Keratinocyte (primary cell): Measurements from ENCODE around the gene SDC1.

Source experiments
- EZH2 ChIP-seq: IDR thresholded peaks from one replicate; pipeline ENCODE4 v1.6.1; 2012; ENCODE audit warnings: inconsistent platforms, mild to moderate bottlenecking, low read length, moderate library complexity
- TF ChIP-seq, protein P1 (sequence below), 3 experiments: IDR thresholded peaks in 1 of 3; conservative IDR thresholded peaks in 1 of 3; optimal IDR thresholded peaks in 1 of 3; 2 replicates in 2 of 3; 3 replicates in 1 of 3; pipeline versions ENCODE3 to v1.5.1; 2011; ENCODE audit warnings: low read length in 3 of 3, mild to moderate bottlenecking in 3 of 3, moderate library complexity in 2 of 3, control low read depth in 1 of 3, inconsistent platforms in 1 of 3; ENCODE audit not compliant: insufficient read depth in 2 of 3; ENCODE audit errors: extremely low read depth in 1 of 3

DNA sequence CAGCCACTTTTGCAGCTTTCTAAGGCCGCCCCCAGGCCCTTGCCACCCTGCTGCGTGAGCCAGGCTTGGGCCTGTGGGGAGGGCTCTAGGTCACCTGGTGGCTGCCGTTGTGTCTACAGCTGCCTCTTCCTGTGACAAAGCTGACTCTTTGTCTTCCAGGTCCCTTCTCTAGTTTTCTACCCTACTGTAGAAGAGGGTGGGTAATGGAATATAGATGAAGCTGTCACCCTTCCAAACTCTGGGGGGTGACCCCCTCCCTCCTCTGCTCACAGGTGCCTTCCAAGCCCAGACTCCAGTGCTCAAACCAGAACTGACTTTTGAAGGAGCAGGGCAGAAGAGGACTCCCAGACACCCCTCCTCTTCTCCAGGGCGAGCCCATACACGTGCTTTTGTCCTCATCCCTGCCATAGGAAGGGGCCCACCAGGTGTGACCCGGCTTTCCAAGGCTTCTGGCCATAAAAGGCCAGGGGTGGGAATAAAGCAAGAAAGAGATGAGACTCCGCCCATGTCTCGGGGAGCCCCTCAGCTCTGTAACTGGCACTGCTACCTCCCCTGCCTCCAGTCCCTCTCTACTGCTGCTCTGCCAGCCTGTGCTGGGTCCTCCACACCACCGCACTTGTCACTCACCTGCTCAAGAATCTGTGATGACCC lies 17.9 kb upstream of the SDC1 start:
- TF ChIP-seq, protein P1, sequence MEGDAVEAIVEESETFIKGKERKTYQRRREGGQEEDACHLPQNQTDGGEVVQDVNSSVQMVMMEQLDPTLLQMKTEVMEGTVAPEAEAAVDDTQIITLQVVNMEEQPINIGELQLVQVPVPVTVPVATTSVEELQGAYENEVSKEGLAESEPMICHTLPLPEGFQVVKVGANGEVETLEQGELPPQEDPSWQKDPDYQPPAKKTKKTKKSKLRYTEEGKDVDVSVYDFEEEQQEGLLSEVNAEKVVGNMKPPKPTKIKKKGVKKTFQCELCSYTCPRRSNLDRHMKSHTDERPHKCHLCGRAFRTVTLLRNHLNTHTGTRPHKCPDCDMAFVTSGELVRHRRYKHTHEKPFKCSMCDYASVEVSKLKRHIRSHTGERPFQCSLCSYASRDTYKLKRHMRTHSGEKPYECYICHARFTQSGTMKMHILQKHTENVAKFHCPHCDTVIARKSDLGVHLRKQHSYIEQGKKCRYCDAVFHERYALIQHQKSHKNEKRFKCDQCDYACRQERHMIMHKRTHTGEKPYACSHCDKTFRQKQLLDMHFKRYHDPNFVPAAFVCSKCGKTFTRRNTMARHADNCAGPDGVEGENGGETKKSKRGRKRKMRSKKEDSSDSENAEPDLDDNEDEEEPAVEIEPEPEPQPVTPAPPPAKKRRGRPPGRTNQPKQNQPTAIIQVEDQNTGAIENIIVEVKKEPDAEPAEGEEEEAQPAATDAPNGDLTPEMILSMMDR (optimal IDR thresholded peaks at IDR 0.05 in 1 of 3, IDR thresholded peaks at IDR 0.05 in 1 of 3, conservative IDR thresholded peaks at IDR 0.05 in 1 of 3; ENCODE audit: extremely low read depth in 1 of 3, insufficient read depth in 2 of 3, low read length in 3 of 3): no peak
- no peak for TF ChIP-seq EZH2
